Hepatocyte (in vitro differentiated cells): ENCODE results near the gene LFNG. TPM values are rescaled to one million over a fixed set of nuclear protein-coding genes. Genes with fewer than 3 reads are reported as not detected.

Experiments used
- DNase-seq: peaks from one replicate; pipeline ENCODE4 v3.0.0-alpha.2; 2016; ENCODE audit warnings: low spot score
- H2AFZ ChIP-seq: fragments of 200-600 bp; sonication (generic); 2 replicates; pipeline ENCODE4 v1.6.0; 2016; ENCODE audit warnings: antibody characterized with exemption, mild to moderate bottlenecking
- H3K27ac ChIP-seq: fragments of 200-600 bp; sonication (generic); 2 replicates; pipeline ENCODE4 v1.5.1; 2016; ENCODE audit warnings: mild to moderate bottlenecking
- H3K27me3 ChIP-seq: fragments of 200-600 bp; sonication (generic); 2 replicates; pipeline ENCODE4 v1.6.1; 2016
- H3K36me3 ChIP-seq: fragments of 200-600 bp; sonication (generic); replicated peaks from 2 replicates; pipeline ENCODE4 v1.5.1; 2016; ENCODE audit warnings: low read depth; ENCODE audit not compliant: insufficient read depth
- H3K4me1 ChIP-seq: fragments of 200-600 bp; sonication (generic); 2 replicates; pipeline ENCODE4 v1.5.1; 2016; ENCODE audit warnings: mild to moderate bottlenecking, moderate library complexity; ENCODE audit not compliant: insufficient read depth
- H3K4me2 ChIP-seq: fragments of 200-600 bp; sonication (generic); 2 replicates; pipeline ENCODE4 v1.6.0; 2016
- H3K4me3 ChIP-seq: fragments of 200-600 bp; sonication (generic); 2 replicates; pipeline ENCODE4 v1.5.1; 2016; ENCODE audit warnings: mild to moderate bottlenecking
- H3K79me2 ChIP-seq: fragments of 200-600 bp; sonication (generic); 2 replicates; pipeline ENCODE4 v1.6.0; 2017; ENCODE audit warnings: mild to moderate bottlenecking
- H3K9me2 ChIP-seq: fragments of 200-600 bp; sonication (generic); replicated peaks from 2 replicates; pipeline ENCODE4 v1.6.0; 2017; ENCODE audit warnings: mild to moderate bottlenecking; ENCODE audit not compliant: insufficient read depth
- H3K9me3 ChIP-seq: fragments of 200-600 bp; sonication (generic); 2 replicates; pipeline ENCODE4 v1.5.1; 2016; ENCODE audit warnings: low read depth, mild to moderate bottlenecking
- H4K20me1 ChIP-seq: fragments of 200-600 bp; sonication (generic); 2 replicates; pipeline ENCODE4 v1.6.0; 2016; ENCODE audit warnings: mild to moderate bottlenecking; ENCODE audit not compliant: insufficient read depth, poor library complexity, severe bottlenecking
- EZH2 ChIP-seq: fragments of 200-600 bp; sonication (generic); IDR thresholded peaks from 2 replicates; pipeline ENCODE4 v1.6.1; 2016; ENCODE audit warnings: antibody characterized with exemption, mild to moderate bottlenecking, borderline replicate concordance
- EZH2phosphoT487 ChIP-seq: fragments of 200-600 bp; sonication (generic); IDR thresholded peaks from one replicate; pipeline ENCODE4 v1.6.1; 2018; ENCODE audit warnings: antibody characterized with exemption, mild to moderate bottlenecking, low read depth, moderate library complexity; ENCODE audit not compliant: unreplicated experiment, severe bottlenecking
- WGBS: methylation state at CpG from one replicate; pipeline ENCODE4 v1.1.6; 2016; ENCODE audit warnings: low lambda C conversion rate; ENCODE audit errors: missing lambda C conversion rate; 5-methylcytosine and 5-hydroxymethylcytosine counted together
- polyA plus RNA-seq: library from polyadenylated mRNA; unstranded; fragments of >200 nt; fragmentation: Nextera tagmentation; extraction: Ambion mirVana; gene quantifications from 2 replicates; pipeline ENCODE4 v1.2.1, GENCODE V29; 2016
- total RNA-seq: library from RNA; depleted of rRNA; stranded (reverse); fragments of >200 nt; gene quantifications from 2 replicates; pipeline ENCODE4 v1.2.3, GENCODE V29; 2014
- TF ChIP-seq, protein P1 (sequence below): fragments of 200-600 bp; sonication (generic); IDR thresholded peaks from 2 replicates; pipeline ENCODE4 v1.5.1; 2016; ENCODE audit warnings: antibody characterized with exemption, mild to moderate bottlenecking; ENCODE audit not compliant: poor library complexity

The LFNG gene
- total and polyA plus RNA-seq, 2 experiments from 2014 or later: 1.2 to 4.5 TPM

DNA sequence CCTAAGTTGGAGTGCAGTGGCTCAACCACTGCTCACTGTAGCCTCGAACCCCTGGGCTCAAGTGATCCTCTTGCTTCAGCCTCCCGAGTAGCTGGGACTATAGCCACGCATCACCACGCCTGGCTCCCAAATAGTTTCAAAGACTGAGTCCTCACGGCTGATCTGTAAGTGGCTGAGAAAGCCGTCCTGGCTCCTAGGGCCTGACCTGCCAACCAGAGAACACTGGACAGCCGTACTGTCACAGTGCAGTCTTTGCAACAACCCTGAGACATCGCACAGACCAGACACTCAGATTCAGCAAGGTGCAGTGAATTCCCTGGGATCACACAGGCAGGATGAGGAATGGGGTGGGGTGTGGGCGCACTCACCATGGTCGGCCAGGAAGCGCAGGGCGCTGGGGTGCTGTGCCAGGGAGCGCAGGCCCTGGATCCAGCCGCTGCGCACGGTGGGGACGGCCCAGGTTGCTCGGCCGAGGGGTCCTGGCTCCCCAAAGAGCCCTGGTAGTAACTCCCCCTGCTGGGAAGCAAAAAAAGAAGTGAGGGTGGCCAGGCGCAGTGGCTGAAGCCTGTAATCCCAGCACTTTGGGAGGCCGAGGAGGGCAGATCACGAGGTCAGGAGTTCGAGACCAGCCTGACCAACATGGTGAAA is 25.1 kb downstream of the LFNG start:
- H3K4me3 ChIP-seq: no peak overlapping the region
- H3K27ac ChIP-seq: no peak overlapping the region
- H2AFZ ChIP-seq: no peak overlapping the region
- no peak for DNase-seq
- H3K4me2 ChIP-seq: no peak overlapping the region
- no peaks in the 10 kb centered on the region for H3K9me3 ChIP-seq
- no peaks in the 10 kb centered on the region for H3K9me2 ChIP-seq
- 96% methylated on average over 23 of the region's 23 CpGs for WGBS
- no peaks in the 10 kb centered on the region for H3K79me2 ChIP-seq
- no peaks in the 10 kb centered on the region for H3K27me3 ChIP-seq
- TF ChIP-seq EZH2phosphoT487: no peak
- no peak for TF ChIP-seq EZH2
- TF ChIP-seq, protein P1, sequence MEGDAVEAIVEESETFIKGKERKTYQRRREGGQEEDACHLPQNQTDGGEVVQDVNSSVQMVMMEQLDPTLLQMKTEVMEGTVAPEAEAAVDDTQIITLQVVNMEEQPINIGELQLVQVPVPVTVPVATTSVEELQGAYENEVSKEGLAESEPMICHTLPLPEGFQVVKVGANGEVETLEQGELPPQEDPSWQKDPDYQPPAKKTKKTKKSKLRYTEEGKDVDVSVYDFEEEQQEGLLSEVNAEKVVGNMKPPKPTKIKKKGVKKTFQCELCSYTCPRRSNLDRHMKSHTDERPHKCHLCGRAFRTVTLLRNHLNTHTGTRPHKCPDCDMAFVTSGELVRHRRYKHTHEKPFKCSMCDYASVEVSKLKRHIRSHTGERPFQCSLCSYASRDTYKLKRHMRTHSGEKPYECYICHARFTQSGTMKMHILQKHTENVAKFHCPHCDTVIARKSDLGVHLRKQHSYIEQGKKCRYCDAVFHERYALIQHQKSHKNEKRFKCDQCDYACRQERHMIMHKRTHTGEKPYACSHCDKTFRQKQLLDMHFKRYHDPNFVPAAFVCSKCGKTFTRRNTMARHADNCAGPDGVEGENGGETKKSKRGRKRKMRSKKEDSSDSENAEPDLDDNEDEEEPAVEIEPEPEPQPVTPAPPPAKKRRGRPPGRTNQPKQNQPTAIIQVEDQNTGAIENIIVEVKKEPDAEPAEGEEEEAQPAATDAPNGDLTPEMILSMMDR: no peak
- H4K20me1 ChIP-seq: no peaks in the 10 kb centered on the region
- no peaks in the 10 kb centered on the region for H3K36me3 ChIP-seq
- no peaks in the 10 kb centered on the region for H3K4me1 ChIP-seq

DNA sequence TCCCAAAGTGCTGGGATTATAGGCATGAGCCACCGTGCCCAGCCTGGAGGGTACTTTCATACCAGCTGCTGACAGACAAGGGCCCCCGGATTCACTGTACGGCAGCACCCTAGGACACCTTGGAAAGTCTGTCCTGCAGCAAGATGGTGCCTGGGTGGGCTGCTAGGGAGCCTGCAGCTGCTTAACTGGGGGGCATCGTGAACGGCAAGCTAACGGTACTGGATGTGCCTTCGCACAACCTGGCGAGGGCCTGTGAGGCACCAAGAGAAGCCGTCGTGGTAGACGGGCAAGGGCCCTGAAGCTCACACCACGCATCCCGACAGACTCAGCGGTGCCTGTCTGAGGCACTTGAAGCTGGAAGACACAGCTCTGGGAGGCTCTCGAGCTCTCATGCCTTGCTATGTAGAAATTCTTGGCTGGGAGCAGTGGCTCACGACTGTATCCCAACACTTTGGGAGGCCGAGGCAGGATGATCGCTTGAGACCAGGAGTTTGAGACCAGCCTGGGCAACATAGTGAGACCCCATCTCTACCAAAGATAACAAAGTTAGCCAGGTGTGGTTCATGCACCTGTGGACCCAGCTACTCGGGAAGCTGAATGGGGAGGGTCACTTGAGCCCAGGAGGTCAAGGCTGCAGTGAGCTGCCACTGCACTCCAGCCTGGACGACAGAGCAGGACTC is 26.3 kb downstream of the LFNG start:
- Histone ChIP-seq H3K4me2 (no peak overlapping the region), H3K9me3 (no peaks in the 10 kb centered on the region), H3K9me2 (no peaks in the 10 kb centered on the region), H3K4me3 (no peak overlapping the region), H2AFZ (no peak overlapping the region), H3K4me1 (no peaks in the 10 kb centered on the region), H3K27me3 (no peaks in the 10 kb centered on the region), H3K27ac (no peak overlapping the region), H3K36me3 (no peaks in the 10 kb centered on the region), H3K79me2 (no peaks in the 10 kb centered on the region), H4K20me1 (peaks cover 6% of the 10 kb centered on the region)
- TF ChIP-seq EZH2: no peak
- TF ChIP-seq EZH2phosphoT487: no peak
- TF ChIP-seq, protein P1: no peak
- DNase-seq: no peak
- WGBS: 98% methylated on average over 20 of the region's 20 CpGs

DNA sequence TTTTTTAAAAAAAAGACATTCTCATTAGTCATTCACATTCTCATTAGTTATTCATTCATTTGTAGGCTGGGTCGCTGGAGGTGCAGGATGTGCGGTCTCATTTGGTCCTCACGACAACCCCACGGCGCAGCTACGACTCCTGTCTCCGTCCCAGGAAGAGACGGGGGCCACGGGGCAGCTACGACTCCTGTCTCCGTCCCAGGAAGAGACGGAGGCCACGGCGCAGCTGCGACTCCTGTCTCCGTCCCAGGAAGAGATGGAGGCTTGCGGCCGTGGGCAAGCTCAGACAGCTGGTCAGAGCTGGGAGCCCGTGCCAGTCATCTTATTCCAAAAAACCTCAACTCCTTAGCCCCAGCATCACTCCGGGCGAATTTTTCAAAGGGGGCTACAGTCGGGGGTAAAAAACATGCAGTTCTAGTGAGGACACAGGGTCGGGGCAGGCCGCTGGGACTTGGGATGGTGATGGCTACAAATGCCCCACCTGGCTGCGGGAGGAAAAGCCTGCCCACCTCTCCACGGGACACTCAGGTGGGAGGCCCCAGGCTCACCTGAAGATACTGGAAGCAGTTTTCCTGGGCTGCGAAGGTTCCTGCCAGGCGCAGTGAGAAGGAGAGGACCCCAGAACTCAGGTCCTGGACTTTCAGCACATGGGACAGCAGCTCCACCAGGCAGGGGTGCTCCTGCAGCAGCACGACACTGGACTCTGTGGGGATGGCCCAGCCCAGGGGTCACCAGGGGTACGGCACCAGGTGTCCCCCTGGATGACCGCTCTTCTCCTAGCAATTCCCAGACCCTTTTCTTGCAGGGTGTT is 27.4 kb downstream of the LFNG start:
- H3K27me3 ChIP-seq: no peaks in the 10 kb centered on the region
- H3K4me1 ChIP-seq: no peaks in the 10 kb centered on the region
- peaks cover 6% of the 10 kb centered on the region for H4K20me1 ChIP-seq
- 98% methylated on average over 31 of the region's 31 CpGs for WGBS
- no peaks in the 10 kb centered on the region for H3K36me3 ChIP-seq
- no peak for TF ChIP-seq EZH2
- no peak for TF ChIP-seq EZH2phosphoT487
- TF ChIP-seq, protein P1: no peak
- H3K27ac ChIP-seq: no peak overlapping the region
- H2AFZ ChIP-seq: no peak overlapping the region
- DNase-seq: no peak
- H3K79me2 ChIP-seq: peaks cover 5% of the 10 kb centered on the region
- no peak overlapping the region for H3K4me3 ChIP-seq
- H3K9me3 ChIP-seq: no peaks in the 10 kb centered on the region
- H3K9me2 ChIP-seq: no peaks in the 10 kb centered on the region
- H3K4me2 ChIP-seq: no peak overlapping the region
